Measurements from ENCODE around the gene GABRB2.

Gene GABRB2

GRCh38 chr5:161471211-161471950 is 75.1 kb downstream of the GABRB2 start:
- no peak for DNase-seq

GRCh38 chr5:161467703-161468102 is 78.8 kb downstream of the GABRB2 start:
- no peak for DNase-seq

- DNase-seq, result no peak
These were observed 85.8 kb downstream of the GABRB2 start for GRCh38 chr5:161460741-161461140.

DNA sequence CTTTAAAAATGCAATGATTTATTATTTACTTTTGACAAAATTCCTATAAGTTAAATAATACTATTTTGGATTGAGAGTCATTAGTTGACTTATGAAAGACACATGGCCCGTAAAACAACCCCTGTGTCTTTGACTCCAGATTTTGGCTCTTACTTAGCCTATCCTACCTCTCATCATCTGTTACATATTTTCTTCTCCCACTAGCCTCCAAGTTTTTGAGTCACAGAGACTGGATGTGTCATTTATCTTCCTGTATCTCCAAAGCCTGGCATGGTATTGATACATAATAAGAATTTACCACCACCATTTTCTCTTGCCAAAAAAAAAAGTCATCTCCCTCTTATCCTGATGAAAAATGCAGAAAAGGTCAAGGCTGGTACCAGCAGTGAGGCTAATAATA is 99.9 kb downstream of the GABRB2 start:
- no peak for DNase-seq

DNA sequence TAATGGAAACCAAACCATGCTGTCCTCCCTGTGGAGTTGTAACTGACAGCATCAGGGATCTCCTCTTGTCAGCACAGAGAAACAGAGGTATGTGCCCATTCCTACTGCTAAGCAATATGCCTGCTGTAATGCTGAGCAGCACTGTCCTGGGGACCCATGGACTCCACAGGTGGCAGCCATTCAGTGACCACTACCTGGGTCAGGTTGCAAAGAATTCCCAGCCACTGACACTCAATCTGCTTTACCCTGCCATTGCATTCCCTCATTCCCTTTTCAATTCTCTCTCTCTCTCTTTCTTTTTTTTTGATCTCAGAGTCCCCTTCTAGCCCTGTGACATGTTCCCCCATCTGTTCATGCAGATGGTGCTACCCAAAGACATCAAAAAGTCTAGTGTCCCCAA is 104.1 kb downstream of the GABRB2 start:
- no peak for DNase-seq

DNA sequence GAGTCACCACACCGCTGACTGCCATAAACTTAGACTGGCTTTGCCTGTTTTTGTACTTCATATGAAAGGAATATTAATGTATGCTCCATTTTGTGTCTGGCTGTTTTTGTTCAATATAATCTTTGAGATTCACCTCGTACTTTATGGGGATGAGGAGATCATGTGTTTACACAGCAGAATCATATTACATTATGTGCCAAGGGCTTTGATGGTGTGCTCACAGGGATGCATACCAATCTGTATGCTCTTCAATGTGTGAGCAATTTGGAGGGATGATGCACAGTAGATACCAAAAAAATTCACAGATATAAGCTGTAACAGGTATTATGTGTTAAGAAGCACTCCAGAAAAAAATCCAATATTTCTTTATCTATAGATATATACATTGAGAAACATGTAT is 113.7 kb downstream of the GABRB2 start:
- no peak for DNase-seq

DNA sequence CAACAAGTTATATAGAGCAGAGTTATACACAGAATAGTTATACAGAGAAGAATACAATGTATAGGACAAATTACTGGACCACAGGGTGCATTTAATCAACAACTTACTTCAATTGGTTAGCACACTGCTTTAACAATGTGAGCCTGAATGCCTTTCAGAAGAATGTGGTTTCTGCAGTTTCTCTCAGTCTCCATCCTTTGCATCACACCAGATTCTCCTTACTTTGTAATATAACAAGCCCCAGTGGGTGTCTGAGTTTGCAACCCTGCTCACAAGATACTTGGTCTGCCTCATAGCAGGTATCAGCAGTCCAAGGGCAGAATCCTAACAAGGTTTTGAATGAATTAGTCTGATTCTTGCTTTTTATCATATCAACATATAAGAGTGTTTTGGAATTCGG is 114.6 kb downstream of the GABRB2 start:
- no peak for DNase-seq

DNA sequence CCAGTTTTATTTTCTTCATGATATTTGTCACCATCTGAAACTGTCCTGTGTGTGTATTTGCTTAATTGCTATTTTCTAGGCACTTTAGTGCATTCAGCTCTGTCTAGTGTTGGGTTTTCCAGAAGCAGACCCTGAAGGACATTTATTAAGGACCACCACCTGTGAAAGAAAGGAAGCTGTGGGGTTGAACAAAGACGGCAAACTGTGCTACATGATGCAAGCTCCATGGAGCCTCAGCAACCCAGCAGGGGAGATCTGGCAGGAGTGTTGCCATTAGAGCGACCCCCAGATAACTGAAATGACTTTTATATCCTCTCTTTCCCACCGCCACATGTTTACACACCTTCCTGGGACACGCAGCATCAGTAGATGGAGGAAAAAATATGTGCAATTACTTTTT is 125.5 kb downstream of the GABRB2 start:
- DNase-seq, result no peak

DNA sequence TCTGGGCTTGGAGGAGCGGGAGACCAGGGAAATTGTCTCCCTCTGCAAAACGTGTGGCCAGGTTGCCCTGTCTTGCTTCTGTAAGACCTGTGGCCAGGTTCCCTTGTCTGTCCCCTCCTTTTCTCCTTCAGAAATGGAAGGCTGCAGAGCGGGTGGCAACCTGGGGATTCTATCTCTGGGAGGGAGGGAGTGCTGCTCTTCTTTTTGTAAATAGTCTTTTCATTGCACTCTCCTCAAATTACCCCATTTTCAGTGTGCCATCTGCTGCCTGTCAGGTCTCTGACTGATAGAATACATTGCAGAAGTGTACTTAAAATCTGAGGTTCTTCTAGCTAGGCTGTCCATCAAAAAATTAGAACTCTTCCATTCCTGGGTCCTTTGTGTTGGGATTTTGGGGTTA is 126.0 kb downstream of the GABRB2 start:
- DNase-seq, result no peak

DNA sequence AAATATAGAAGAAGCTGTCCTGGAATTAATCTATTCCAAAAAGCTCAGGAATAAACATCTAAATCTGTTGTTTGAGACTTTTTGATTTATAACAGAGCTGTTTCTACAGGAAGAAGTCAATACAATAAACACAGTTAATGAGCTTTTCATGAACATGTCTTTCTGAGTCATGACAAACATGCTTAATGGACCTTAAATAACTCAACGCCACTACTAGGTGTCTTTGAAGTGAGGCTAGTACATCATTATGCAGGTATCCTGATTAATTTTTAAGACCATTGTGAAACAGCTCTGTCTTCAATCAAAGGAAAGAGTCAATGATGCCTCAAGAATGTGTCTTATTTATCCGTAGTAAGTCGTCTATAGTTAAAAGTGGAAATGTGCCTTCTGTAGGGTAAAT is 131.6 kb downstream of the GABRB2 start:
- no peak for DNase-seq

DNA sequence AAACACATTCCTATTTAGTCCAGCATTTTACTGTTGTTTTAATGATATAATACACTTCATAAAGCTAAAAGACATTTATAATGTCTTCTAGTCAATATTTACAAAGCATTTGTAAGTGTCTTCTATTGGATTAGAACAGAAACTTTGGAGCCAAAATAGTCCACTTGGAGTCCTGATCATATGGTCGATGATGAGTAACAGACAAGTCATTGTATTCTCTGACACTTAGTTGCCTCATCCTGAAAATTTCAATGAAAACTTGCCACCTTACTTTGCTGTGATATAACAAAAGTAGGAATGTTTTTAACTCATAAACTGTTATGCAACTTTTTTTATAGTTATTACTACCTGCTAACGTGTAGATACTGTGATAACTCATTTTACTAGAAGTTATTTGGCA is 132.5 kb downstream of the GABRB2 start:
- DNase-seq, result no peak

DNA sequence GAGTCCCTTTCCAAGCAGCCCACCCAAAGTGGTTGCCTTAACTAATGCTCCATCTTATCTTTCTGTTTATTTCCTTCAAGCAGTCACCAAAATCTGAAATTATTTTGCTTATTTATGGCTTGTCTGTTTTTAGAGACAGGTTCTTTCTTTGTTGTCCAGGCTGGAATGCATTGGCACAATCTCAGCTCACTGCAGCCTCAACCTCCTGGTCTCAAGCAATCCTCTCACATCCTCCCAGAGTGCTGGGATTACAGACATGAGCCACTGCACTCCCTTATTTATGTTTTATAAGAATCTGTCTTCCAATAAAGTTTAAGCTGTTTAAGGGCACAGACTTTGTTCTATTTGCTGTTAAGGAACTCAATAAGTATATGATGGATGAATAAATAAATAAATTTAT is 133.7 kb downstream of the GABRB2 start:
- DNase-seq, result no peak

DNA sequence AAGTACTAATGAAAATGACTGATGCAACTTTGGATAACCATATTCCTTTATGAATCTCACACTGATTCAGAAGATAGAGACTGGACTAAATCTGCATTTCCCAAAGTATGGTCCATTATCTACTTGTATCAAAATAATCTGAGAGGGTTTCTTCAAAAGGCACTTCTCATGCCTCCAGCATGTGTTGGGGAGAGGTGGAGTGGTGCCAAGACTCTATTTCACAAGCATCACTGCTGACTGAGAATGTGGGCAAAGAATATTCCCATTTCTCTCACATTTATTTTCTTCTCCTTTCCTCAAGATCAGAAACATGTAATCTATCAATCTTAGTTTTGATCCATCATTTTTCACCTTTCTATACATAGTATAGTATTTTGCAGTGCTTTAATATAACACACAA is 135.4 kb downstream of the GABRB2 start:
- DNase-seq, result no peak

- no peak for DNase-seq
These were observed 135.9 kb downstream of the GABRB2 start for GRCh38 chr5:161410640-161411039.

GRCh38 chr5:161409471-161409870 is 137.1 kb downstream of the GABRB2 start:
- no peak for DNase-seq

GRCh38 chr5:161406880-161407279 is 139.6 kb downstream of the GABRB2 start:
- peak; percentile 12 for DNase-seq

DNA sequence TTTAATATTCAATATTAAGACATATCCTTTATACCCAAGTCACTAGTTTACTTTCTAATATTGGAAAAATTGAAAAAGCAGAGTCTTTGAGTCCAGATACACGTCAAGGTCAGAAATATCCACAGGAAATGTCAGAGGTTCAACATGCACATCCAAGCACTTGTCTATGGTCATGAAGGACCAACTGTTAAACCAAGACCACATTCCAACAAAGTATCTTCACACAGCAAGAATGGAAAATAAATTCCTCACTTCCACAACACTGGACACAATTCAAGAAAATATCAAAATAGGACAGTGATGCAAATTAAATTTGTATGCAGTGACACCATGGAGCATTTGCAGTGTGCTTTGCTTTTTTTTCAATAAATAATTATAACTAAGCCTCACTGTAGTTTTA is 142.5 kb downstream of the GABRB2 start:
- DNase-seq, result no peak

DNA sequence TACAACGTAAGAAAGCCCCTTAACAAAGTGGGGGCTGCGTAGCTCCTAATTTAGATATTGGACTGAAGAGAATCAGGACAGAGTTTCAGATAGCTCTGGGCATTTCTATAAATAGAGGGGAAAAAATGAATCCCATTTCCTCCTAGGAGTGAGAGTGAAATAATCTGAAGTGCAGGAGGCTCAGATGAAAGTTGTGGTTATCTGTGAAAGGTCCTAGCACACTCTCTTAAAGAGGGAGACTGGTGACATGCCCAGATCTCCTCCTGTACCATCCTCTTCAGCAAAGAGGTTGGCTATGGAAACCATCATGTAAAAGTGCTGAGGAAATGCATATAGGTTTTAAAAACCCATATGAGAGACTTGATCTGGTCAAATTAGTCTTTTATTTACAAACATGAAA is 143.4 kb downstream of the GABRB2 start:
- DNase-seq, result no peak

GRCh38 chr5:161400583-161400982 is 145.9 kb downstream of the GABRB2 start:
- DNase-seq, result no peak

DNA sequence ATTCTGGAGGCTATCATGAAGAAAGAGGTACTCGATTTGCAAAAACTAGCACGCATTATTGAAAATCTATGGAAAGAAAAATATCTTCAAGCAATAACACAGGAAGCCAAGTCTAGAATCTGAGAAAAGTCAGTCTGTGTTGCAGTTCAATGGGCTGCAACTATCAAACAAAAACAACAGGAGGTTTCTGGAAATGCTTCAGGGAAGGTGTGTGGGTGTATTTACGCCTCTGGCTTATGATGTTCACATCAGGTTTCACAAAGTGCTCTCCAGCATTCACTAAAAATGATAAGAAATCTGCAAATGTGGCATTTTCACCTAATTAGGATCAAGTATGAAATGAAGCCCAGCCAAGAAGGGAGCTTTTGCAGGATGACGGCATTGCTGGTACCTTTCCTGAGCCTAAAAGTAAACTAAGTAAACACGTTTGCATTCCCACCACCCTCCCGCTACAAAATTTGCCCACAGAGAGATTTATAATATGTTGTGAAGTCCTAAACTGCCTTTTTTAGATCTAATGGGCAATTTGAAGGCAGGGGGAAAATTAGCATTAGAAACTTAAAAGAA is 146.4 kb downstream of the GABRB2 start:
- DNase-seq, result no peak

GRCh38 chr5:161397448-161397847 is 149.1 kb downstream of the GABRB2 start:
- DNase-seq, result no peak

DNA sequence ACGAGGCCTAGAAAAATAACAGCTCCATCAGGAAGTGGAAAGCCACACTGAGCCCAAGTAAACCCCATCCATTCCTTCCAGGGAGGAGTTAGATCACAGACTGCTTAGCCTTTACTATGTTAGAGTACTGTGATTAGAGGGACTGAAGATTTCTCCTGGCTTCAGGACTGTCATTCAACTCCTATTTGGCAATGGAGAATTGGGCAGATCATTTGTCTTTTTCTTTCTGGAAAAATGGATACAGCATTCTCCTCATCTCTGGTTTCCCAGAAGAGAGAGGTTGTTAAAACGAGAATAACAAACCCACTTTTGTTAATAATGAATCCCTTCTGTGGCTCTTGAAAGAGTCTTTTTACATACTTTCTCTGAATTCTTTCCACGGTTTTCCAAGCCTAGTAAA is 150.4 kb downstream of the GABRB2 start:
- no peak for DNase-seq

DNA sequence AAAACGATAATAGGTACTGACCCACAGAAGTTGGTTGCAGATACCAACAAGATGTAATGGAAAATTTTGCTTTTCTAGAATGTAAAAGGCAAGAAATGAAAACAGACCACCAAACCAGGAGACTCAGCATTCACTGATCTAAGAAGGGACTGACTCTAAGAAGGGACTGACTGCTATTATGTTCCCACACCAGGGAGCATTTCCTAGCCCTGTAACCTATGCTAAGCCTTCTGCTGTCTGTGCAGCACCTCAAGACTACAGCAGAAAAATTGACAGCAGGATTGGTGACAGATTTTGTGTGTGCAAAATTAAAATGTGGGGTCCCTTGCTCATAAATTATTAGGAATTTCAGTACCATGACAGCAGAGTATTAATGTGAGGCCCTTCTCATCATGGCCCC is 154.8 kb downstream of the GABRB2 start:
- no peak for DNase-seq

GRCh38 chr5:161391016-161391415 is 155.5 kb downstream of the GABRB2 start:
- no peak for DNase-seq

GRCh38 chr5:161387121-161387520 is 159.4 kb downstream of the GABRB2 start:
- DNase-seq, result no peak
